Middle frontal gyrus (tissue), 1 donor: ENCODE data around the gene FBXW5.

Source experiments
- DNase-seq: peaks from one replicate; pipeline ENCODE4 v3.0.0-alpha.2; 2015; ENCODE audit warnings: low spot score; ENCODE audit errors: extremely low spot score

Gene FBXW5

DNA sequence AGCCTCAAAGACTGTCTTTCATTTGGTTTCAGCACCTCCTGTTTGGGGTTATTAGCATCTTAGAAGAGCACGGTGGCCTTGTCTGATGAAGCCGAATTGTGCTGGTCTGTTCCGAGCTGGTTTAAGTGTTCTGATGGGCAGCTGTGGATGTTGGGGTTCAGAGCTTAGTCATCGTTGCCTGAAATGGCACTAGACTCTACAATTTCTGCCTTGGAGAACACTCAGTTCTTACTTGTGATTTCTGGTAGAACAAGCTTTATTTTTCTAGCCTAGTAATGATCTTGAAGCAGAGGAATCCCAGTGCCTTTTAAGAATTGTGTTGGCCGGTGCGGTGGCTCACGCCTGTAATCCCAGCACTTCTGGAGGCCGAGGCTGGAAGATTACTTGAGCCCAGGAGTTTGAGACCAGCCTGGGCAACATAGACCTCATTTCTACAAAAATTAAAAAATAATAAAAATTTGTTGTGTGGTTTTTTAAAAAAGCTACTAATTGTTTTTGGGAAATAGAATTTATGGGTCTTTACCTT is 7.8 kb downstream of the FBXW5 start:
- DNase-seq: no peak

DNA sequence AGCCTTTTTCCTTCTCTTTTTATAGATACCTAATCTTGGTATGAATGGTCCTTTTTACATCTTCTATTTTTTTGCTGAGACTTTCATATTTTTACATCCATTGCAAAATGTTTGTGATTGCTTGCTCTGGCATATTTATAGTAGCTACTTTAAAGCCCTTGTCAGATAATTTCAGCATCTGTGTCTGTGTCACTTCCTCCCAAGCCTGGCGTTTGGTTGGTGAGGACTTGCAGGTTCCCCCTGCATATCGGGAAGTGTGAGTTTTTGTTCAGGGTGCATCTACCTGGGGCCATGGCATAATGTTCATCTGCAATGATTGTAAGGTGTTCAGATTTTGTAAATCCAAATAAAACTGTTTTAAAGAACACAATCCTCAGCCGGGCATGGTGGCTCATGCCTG is 8.9 kb downstream of the FBXW5 start:
- DNase-seq: no peak

GRCh38 chr9:136934277-136934676 is 10.3 kb downstream of the FBXW5 start:
- DNase-seq: no peak

DNA sequence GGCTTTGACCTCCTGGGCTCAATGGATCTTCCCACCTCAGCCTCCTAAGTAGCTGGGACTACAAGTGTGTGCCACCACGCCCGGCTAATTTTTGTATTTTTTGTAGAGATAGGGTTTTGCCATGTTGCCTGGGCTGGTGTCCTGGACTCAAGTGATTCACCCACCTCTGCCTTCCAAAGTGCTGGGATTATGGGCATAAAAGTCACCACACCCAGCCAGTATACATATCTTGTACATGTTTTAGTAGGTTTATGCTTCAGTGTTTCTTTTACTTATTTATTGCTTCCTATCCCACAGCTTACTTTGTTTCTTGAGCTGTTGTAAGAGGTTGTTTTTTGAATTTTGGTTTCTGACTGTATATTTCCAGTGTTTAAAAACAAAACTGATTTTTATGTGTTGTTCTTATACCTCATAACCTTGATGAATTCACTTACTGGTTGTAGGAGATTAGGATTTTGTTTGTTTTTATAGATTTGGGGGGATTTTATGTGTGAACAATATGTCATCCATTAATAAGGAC is 12.9 kb downstream of the FBXW5 start:
- DNase-seq: no peak

DNA sequence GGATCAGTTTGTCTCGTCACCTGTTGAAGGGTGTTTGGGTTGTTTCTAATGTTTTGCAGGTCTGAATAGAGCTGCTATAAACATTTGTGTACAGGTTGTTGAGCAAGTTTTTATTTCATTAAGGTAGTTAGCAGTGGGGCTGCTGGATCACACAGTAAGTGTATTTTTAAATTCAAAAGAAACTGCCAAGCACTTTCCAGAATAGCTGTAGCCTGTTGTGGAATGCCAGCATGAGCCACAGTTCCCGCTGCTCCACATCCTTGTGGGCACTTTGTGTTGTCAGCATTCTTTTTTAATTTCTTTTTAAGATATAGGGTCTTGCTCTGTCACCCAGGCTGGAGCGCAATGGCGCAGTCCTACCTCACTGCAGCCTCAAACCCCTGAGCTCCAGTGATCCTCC is 14.5 kb downstream of the FBXW5 start:
- DNase-seq: no peak

GRCh38 chr9:136928591-136928990 is 15.9 kb downstream of the FBXW5 start:
- no peak for DNase-seq

- no peak for DNase-seq
Measured at GRCh38 chr9:136927343-136928271, 16.9 kb downstream of the FBXW5 start.

DNA sequence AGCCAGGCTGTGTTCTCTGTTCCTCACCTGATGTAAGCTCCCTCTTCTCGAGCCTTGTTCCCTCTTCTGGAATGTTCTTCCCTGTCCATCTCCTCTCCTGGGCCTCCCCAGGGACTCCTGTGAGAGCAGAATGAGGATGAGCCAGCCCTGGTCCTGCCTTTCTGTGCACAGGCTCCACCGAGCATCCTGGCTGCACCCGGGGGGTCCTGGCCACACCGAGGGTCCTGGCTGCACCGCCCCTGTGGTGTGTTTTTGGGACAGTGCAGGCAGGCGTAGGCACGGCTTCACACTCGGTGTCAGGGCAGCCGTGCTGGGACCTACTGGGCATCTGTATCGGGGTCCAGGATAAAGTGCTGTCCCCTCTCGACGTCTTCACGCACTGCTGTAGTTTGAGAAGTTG is 17.8 kb downstream of the FBXW5 start:
- DNase-seq: no peak

GRCh38 chr9:136926154-136926704 is 18.3 kb downstream of the FBXW5 start:
- DNase-seq: no peak

GRCh38 chr9:136925414-136926153 is 19.0 kb downstream of the FBXW5 start:
- DNase-seq: no peak

DNA sequence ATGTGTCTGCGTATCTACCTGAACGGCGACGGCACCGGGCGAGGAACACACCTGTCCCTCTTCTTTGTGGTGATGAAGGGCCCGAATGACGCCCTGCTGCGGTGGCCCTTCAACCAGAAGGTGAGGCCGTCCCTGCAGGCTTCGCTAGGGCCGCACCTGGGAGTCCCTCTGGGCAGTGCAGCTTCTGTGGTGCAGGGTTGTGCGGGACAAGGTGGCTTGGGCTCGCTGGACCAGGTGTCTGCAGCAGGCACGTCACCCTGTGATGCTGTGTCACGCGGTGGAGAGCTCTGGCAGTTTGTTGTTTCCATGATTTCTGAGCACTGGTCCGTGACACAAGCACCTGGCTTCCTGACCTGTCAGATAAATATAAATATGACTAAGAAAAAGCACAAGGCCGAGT is 20.7 kb downstream of the FBXW5 start:
- DNase-seq: no peak

DNA sequence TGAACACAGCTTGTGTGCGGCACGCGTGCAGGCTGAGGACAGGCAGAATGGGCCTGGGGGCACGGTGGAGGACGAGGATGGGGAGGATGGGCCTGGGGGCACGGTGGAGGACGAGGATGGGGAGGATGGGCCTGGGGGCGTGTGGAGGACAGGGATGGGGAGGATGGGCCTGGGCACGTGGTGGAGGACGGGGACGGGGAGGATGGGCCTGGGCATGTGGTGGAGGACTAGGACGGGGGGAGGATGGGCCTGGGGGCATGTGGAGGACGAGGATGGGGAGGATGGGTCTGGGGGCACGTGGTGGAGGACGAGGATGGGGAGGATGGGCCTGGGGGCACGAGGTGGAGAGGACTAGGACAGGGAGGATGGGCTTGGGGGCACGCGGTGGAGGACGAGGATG is 22.0 kb downstream of the FBXW5 start:
- DNase-seq: no peak

GRCh38 chr9:136921718-136922117 is 22.8 kb downstream of the FBXW5 start:
- DNase-seq: no peak

DNA sequence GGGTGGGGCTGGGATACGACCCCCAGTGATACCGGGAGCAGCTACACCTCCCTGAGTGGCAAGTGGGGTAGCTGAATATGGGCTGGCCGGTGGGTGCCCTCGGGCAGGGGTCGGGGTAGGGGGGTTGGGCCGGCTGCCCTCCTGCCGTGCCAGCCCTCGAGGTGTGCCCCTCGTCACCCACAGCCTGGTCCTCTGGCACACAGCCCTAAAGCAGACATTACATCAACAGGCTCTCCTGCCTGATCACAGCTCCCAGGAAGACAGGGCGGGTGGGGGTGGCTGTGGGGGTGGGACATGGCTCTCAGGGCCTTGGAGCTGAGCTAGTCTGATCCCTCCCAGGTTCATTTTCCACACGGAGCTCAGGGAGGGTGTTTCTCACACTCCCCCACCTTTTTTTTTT is 23.2 kb downstream of the FBXW5 start:
- DNase-seq: no peak

DNA sequence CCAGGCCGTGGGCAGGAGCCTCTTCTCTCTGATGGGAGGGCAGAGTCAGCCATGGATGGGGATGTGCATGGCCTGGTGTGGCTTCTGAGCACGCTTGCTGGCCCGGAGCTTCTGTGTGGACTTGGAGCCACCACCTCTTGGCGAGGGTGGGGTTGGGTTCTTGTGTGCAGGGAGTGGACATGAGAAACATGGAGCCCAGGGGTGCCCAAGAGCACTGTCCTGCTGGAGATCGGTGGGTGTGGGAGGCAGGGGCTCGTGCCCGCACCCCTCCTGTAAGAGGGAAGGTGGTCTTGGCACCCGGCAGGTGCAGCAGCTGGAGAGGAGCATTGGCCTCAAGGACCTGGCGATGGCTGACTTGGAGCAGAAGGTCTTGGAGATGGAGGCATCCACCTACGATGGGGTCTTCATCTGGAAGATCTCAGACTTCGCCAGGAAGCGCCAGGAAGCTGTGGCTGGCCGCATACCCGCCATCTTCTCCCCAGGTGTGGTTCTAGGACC is 23.8 kb downstream of the FBXW5 start:
- DNase-seq: no peak

DNA sequence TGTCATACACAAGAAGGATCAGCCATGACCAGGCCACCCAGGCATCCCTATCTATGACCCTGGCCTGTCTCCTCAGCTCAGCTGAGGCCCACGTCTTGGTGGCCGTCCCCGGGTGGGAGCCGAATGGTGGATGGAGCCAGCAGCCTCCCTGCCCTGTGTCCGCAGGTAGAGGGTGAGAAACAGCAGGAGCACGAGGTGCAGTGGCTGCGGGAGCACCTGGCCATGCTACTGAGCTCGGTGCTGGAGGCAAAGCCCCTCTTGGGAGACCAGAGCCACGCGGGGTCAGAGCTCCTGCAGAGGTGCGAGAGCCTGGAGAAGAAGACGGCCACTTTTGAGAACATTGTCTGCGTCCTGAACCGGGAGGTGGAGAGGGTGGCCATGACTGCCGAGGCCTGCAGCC is 24.5 kb downstream of the FBXW5 start:
- DNase-seq: no peak

- DNase-seq: no peak
Measured at GRCh38 chr9:136917902-136918301, 26.6 kb downstream of the FBXW5 start.

- no peak for DNase-seq
Measured at GRCh38 chr9:136916330-136917184, 28.0 kb downstream of the FBXW5 start.

DNA sequence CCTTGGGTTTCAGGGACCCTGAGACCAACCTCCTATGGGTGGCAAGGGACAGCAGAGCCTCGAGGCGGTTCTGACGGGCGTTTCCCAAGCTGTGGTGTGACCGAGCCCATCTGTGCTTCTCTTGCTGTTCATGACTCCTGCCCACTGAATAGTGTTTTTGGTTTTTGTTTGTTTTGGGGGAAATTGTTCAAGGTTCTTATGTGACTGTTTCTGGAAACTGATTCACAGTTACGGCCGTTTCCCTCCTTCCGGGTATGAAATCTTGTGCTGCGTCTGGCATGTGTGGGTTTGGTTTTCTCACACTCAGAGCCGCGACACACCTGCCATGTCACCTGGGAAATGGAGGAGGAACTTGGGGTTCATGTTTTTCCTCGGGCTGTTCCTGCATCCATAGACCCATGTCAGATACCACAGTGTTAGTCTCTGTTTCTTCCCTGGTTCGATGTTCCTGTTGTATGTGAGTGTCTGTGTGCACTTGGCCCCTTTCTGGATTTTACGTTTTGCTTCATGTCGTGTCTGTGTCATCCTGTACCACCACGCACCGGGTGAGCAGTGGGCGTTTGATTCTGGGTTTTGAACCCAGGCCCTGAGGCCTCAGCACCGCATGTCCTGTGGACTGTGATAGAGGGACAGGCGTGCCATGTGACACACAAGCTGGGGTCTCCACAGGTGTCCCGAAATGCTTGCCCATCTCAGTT is 28.8 kb downstream of the FBXW5 start:
- DNase-seq: no peak
